Measurements from ENCODE around the gene NAPEPLD.
"Not testable (repeated sequence)": the region's sequence is repeated elsewhere in the genome, so short reads cannot be mapped to it uniquely, and the experiment has no call there.

Gene NAPEPLD

DNA sequence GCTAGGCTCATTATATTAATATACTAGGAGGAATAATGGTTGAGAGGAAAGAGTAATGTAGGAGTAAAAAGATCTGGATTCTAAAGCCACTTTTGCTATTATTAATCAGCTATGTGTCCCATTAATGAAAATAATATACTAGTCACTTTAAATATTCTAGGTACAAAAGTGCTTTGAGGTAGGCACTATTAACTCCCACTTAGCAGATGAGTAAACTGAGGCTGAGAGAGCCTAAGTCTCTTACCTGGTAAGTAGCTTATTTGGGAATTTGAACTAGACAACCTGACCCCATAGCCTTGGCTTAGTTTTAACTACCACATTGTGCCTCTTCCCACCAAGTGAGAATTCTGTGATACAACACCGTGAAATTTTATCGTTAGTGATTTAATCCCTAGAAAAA is 68.0 kb downstream of the NAPEPLD start:
- H3K36me3 ChIP-seq (ENCODE audit: control insufficient read depth, insufficient read depth, low read length) = 0 out of 2 replicates have a peak, but pooled peaks cover 3% of the 10 kb centered on the region
- H3K27ac ChIP-seq (ENCODE audit: low read length) = no peak overlapping the region
- no peaks in the 10 kb centered on the region for H3K27me3 ChIP-seq (ENCODE audit: control insufficient read depth, insufficient read depth, low read length)
- no peak overlapping the region for H3K4me3 ChIP-seq (ENCODE audit: low read length)
- no peaks in the 10 kb centered on the region for H3K9me3 ChIP-seq (ENCODE audit: control insufficient read depth, insufficient read depth, low read length)
- no peaks in the 10 kb centered on the region for H3K4me1 ChIP-seq (ENCODE audit: control insufficient read depth, insufficient read depth, low read length)
- DNase-seq (ENCODE audit: low read depth, low spot score) = no peak
- WGBS (ENCODE audit: insufficient coverage, insufficient read length) = no CpG with 5 or more reads among the region's 2 CpGs

DNA sequence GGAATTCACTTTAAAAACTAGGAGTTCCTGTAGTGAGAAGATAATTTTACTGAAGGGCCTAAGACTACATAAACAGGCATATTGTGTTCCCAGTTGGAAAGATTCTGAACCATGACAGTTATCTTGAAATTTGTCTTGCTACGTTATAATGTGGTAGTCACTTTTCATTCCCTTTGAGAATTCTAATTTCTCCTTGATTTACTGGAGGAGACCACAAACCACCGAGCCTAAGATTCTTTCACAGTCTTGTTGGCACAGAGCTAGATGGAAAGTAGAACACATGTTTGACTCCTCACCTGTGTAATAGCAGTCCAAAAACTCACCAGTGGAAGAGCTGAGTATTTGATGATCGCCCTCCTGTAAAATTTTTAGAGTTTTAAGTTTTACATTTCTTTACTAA is 69.1 kb downstream of the NAPEPLD start:
- H3K9me3 ChIP-seq (ENCODE audit: control insufficient read depth, insufficient read depth, low read length) = no peaks in the 10 kb centered on the region
- H3K4me3 ChIP-seq (ENCODE audit: low read length) = no peak overlapping the region
- no peaks in the 10 kb centered on the region for H3K27me3 ChIP-seq (ENCODE audit: control insufficient read depth, insufficient read depth, low read length)
- no peak overlapping the region for H3K27ac ChIP-seq (ENCODE audit: low read length)
- WGBS (ENCODE audit: insufficient coverage, insufficient read length) = no CpG with 5 or more reads among the region's 3 CpGs
- no peaks in the 10 kb centered on the region for H3K4me1 ChIP-seq (ENCODE audit: control insufficient read depth, insufficient read depth, low read length)
- H3K36me3 ChIP-seq (ENCODE audit: control insufficient read depth, insufficient read depth, low read length) = 0 out of 2 replicates have a peak, but pooled peaks cover 2% of the 10 kb centered on the region
- DNase-seq (ENCODE audit: low read depth, low spot score) = no peak

DNA sequence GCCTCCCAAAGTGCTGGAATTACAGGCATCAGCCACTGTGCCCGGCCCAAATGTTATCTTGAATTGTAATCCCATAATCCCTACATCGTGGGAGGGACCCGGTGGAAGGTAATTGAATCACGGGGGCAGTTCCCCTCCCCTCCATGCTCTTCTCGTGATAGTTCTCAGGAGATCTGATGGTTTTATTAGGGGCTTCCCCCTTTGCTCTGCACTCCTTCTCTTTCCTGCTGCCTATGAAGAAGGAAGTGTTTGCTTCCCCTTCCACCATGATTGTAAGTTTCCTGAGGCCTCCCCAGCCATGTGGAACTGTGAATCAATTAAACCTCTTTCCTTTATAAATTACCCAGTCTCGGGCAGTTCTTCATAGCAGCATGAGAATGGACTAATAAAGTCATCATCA is 70.7 kb downstream of the NAPEPLD start:
- not testable (repeated sequence) for H3K27me3 ChIP-seq (ENCODE audit: control insufficient read depth, insufficient read depth, low read length); H3K4me1 ChIP-seq (ENCODE audit: control insufficient read depth, insufficient read depth, low read length); H3K36me3 ChIP-seq (ENCODE audit: control insufficient read depth, insufficient read depth, low read length); DNase-seq (ENCODE audit: low read depth, low spot score); H3K4me3 ChIP-seq (ENCODE audit: low read length); H3K27ac ChIP-seq (ENCODE audit: low read length); H3K9me3 ChIP-seq (ENCODE audit: control insufficient read depth, insufficient read depth, low read length)
- WGBS (ENCODE audit: insufficient coverage, insufficient read length) = no CpG with 5 or more reads among the region's 6 CpGs

DNA sequence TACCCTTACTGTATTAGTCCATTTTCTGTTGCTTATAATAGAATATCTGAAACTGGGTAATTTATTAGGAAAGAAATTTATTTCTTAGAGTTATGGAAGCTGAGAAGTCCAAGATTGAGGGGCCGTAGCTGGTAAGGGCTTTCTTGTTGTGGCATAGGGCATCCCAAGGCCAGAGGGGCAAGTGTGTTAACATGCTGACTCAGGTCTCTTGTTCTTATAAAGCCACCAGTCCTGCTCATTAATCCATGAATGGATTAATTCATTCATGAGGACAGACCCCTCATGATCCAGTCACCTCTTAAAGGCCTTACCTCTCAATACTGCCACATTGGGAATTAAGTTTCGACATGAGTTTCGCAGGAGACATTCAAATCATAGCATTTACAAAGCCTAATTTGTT is 71.6 kb downstream of the NAPEPLD start:
- DNase-seq (ENCODE audit: low read depth, low spot score) = no peak
- Histone ChIP-seq H3K4me1 (ENCODE audit: control insufficient read depth, insufficient read depth, low read length) (no peaks in the 10 kb centered on the region), H3K4me3 (ENCODE audit: low read length) (no peak overlapping the region), H3K9me3 (ENCODE audit: control insufficient read depth, insufficient read depth, low read length) (no peaks in the 10 kb centered on the region), H3K27ac (ENCODE audit: low read length) (no peak overlapping the region), H3K36me3 (ENCODE audit: control insufficient read depth, insufficient read depth, low read length) (no peaks in the 10 kb centered on the region), H3K27me3 (ENCODE audit: control insufficient read depth, insufficient read depth, low read length) (no peaks in the 10 kb centered on the region)
- no CpG with 5 or more reads among the region's 3 CpGs for WGBS (ENCODE audit: insufficient coverage, insufficient read length)

DNA sequence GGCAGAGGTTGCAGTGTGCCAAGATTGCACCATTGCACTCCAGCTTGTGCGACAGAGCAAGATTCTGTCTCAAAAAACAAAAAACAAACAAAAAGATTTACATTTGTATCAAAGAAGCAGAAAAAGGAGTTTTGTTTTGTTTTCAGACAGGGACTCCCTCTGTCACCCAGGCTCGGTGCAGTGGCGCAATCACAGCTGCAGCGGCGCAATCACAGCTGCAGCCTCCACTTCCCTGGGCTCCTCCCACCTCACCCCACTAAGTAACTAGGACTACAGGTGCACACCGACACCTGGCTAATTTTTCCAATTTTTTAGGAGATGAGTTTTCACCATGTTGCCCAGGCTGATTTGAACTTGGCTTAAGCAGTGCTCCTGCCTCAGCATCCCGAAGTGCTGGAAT is 72.1 kb downstream of the NAPEPLD start:
- no peaks in the 10 kb centered on the region for H3K4me1 ChIP-seq (ENCODE audit: control insufficient read depth, insufficient read depth, low read length)
- H3K27ac ChIP-seq (ENCODE audit: low read length) = no peak overlapping the region
- no peaks in the 10 kb centered on the region for H3K27me3 ChIP-seq (ENCODE audit: control insufficient read depth, insufficient read depth, low read length)
- H3K4me3 ChIP-seq (ENCODE audit: low read length) = no peak overlapping the region
- no CpG with 5 or more reads among the region's 7 CpGs for WGBS (ENCODE audit: insufficient coverage, insufficient read length)
- H3K36me3 ChIP-seq (ENCODE audit: control insufficient read depth, insufficient read depth, low read length) = no peaks in the 10 kb centered on the region
- DNase-seq (ENCODE audit: low read depth, low spot score) = no peak
- no peaks in the 10 kb centered on the region for H3K9me3 ChIP-seq (ENCODE audit: control insufficient read depth, insufficient read depth, low read length)

DNA sequence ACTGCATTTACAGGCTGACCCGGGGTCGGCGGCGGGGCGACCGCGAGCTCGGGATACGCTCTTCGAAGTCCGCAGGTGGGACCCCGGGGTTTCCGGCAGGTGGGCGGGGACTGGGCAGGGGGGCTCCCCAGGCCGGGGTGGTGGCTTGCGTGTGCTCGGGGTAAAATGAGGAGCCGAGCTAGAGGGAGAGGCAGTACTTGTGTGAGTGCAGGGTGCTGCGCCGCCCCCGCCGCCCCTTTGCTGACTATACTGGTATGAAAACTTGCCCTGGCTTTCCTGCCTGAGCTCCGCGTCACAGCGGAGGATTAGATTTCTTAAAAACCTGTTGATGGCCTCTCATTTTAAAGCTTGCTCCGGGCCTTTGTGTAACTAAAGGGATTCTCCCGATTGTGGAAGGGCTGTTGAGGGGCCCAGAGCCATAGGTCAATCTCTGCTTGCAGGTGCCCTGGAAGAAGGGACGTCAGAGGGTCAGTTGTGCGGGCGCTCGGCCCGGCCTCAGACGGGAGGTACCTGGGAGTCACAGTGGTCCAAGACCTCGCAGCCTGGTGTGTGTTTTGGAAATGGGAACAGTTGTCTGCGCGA is 73.5 kb downstream of the NAPEPLD start:
- whole genome bisulfite sequencing (ENCODE audit: insufficient coverage, insufficient read length) = no CpG with 5 or more reads among the region's 36 CpGs
- Histone ChIP-seq H3K4me1 (ENCODE audit: control insufficient read depth, insufficient read depth, low read length) (no peaks in the 10 kb centered on the region), H3K36me3 (ENCODE audit: control insufficient read depth, insufficient read depth, low read length) (no peaks in the 10 kb centered on the region), H3K4me3 (ENCODE audit: low read length) (peak overlapping the region; percentile 87; the same call in 1 of the 2 replicates), H3K9me3 (ENCODE audit: control insufficient read depth, insufficient read depth, low read length) (no peaks in the 10 kb centered on the region), H3K27ac (ENCODE audit: low read length) (no peak overlapping the region), H3K27me3 (ENCODE audit: control insufficient read depth, insufficient read depth, low read length) (no peaks in the 10 kb centered on the region)
- no peak for DNase-seq (ENCODE audit: low read depth, low spot score)

DNA sequence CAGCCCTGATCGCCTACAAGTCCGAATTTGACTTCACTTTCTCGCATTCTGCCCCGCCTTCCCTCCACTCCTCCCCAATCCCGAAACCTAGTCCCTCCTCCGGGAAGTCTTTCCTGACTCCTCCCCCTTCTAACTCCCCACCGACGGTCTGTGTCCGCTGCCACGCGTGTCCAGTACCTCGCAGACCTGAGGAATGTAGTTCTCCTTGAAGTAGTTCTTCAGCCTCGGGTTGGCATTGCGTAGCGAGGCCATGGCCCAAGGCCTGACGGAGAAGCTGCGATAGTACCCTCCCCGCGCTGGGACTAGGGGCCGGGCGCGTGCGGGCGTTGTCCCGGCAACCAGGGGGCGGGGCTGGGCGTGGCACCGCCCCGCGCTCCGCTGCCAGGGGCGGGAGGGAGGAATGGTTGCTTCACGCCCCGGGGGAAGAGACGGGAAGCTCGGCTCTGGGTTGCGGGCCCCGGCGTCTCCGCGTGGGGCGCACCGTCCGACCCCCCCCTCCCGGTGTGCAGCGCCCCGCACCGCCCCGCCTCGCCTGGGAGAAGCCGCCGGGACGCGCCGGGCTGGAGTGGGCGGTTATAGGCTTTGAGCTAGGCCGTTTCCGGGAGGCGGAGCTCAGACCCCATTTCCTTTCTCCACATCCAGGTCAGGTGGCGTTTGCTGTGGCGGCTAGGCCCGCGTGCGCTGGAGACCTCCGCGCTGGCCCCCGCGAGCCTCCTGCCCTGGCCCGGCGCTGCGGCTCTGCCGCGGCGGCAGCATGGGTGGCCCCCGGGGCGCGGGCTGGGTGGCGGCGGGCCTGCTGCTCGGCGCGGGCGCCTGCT is 74.2 kb downstream of the NAPEPLD start, which contains the start of the genes ARMC10 and FBXL13:
TSS of gene ARMC10 (plus strand) at position 622 of the 818 bp plus-strand sequence. CDS start at position 755, 133 bp downstream.
TSS of gene FBXL13 (minus strand) at position 278 of the 818 bp plus-strand sequence.
- peak; percentile 68 for DNase-seq (ENCODE audit: low read depth, low spot score)
- WGBS (ENCODE audit: insufficient coverage, insufficient read length) = no CpG with 5 or more reads among the region's 83 CpGs

DNA sequence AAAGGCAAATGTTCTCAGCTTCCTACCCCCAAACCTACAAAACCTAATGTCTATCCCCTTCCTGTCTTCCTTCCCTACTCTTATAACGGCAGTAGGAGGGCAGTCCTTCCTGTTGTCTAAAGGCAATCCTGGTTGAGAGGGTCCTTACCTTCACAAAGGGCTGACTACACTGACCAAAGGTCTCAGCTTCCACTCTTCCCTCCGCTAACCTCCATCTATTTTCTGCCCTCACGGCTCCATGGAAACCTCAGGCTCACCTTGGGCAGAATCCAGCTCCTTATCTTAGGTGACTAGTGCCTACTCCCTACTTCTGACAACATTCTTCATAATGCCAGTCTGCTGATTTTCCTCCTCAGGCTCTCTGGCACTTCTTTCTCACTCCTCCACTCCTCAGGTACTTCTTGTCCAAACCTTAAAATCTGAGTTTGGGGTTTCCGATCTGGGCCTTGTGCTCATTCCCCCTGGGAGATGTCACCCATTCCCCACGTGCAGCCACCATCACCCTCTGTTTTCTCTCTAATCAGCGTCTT is 74.8 kb downstream of the NAPEPLD start:
- DNase-seq (ENCODE audit: low read depth, low spot score) = no peak
- Histone ChIP-seq H3K9me3 (ENCODE audit: control insufficient read depth, insufficient read depth, low read length) (no peaks in the 10 kb centered on the region), H3K4me3 (ENCODE audit: low read length) (peak overlapping the region; percentile 87; the same call in 1 of the 2 replicates), H3K27me3 (ENCODE audit: control insufficient read depth, insufficient read depth, low read length) (no peaks in the 10 kb centered on the region), H3K4me1 (ENCODE audit: control insufficient read depth, insufficient read depth, low read length) (no peaks in the 10 kb centered on the region), H3K27ac (ENCODE audit: low read length) (no peak overlapping the region), H3K36me3 (ENCODE audit: control insufficient read depth, insufficient read depth, low read length) (no peaks in the 10 kb centered on the region)
- WGBS (ENCODE audit: insufficient coverage, insufficient read length) = no CpG with 5 or more reads among the region's 6 CpGs

More for the DNA sequence above, 74.2 kb downstream of the NAPEPLD start, which contains the start of the genes ARMC10 and FBXL13:
- no peaks in the 10 kb centered on the region for H3K9me3 ChIP-seq (ENCODE audit: control insufficient read depth, insufficient read depth, low read length)
- H3K4me1 ChIP-seq (ENCODE audit: control insufficient read depth, insufficient read depth, low read length) = no peaks in the 10 kb centered on the region
- H3K27ac ChIP-seq (ENCODE audit: low read length) = no peak within 1 kb of the TSS
- H3K36me3 ChIP-seq (ENCODE audit: control insufficient read depth, insufficient read depth, low read length) = no peaks in the 10 kb centered on the region
- no peaks in the 10 kb centered on the region for H3K27me3 ChIP-seq (ENCODE audit: control insufficient read depth, insufficient read depth, low read length)
- H3K4me3 ChIP-seq (ENCODE audit: low read length) = peak within 1 kb of the TSS; percentile 87; the same call in 1 of the 2 replicates

DNA sequence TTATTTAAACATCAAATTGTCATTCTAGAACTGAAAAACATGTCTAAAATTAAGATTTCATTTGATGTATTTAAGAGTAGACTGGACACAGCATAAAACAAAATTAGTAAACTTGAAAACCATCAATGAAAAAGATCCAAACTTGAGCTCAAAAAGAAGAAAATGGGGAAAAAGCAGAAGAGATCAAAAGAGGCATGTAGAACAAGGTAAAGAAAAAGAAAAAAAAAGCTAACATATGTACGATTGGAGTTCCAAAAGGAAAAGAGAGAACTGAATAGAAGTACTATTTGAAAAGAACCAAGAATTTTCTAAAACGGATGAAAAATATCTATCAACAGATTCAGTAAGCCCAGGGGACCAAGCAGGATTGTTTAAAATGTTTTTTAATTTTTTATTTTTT is 77.9 kb downstream of the NAPEPLD start:
- Histone ChIP-seq H3K4me3 (ENCODE audit: low read length) (no peak overlapping the region), H3K4me1 (ENCODE audit: control insufficient read depth, insufficient read depth, low read length) (no peaks in the 10 kb centered on the region), H3K27ac (ENCODE audit: low read length) (no peak overlapping the region), H3K27me3 (ENCODE audit: control insufficient read depth, insufficient read depth, low read length) (no peaks in the 10 kb centered on the region), H3K36me3 (ENCODE audit: control insufficient read depth, insufficient read depth, low read length) (no peaks in the 10 kb centered on the region), H3K9me3 (ENCODE audit: control insufficient read depth, insufficient read depth, low read length) (no peaks in the 10 kb centered on the region)
- no CpG with 5 or more reads among the region's 2 CpGs for WGBS (ENCODE audit: insufficient coverage, insufficient read length)
- DNase-seq (ENCODE audit: low read depth, low spot score) = no peak

DNA sequence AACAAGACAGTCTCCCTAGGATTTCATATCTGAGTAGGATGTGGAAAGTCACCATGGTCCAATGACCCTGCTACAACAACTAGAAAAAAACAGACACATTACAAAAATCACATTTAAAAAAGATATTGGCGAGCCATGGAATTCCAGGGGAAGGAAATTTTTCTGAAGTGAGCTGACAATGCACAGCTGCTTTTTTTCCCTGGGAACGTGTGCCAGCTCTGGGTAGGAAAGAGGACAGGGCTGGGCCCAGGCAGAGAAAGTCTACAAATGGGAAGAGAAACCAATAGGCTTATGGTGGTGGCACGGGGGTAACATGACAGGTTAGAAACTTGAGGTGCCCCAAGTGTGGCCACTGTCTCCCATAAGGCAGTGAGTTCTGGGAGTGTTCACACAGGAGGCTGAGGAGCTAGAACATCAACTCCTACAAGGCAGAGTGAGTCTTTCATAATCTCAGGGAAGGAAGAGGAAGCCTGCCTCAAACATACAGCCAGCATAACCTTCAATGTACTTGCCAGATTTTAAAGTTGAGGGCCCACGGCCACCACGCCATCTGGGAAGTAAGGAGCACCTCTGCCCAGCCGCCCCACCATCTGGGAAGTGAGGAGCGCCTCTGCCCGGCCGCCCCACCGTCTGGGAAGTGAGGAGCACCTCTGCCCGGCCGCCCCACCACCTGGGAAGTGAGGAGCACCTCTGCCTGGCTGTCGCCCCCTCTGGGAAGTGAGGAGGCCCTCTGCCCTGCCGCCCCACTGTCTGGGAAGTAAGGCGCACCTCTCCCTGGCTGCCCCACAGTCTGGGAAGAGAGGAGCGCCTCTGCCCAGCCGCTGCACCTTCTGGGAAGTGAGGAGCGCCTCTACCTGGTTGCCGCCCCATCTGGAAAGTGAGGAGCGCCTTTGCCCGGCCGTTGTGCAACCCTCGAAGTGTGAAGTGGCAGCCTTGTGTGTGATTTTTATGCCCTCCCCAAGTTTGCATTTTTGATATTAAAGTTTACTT is 80.2 kb downstream of the NAPEPLD start:
- no peaks in the 10 kb centered on the region for H3K36me3 ChIP-seq (ENCODE audit: control insufficient read depth, insufficient read depth, low read length)
- no CpG with 5 or more reads among the region's 23 CpGs for WGBS (ENCODE audit: insufficient coverage, insufficient read length)
- H3K4me3 ChIP-seq (ENCODE audit: low read length) = no peak overlapping the region
- H3K27ac ChIP-seq (ENCODE audit: low read length) = no peak overlapping the region
- DNase-seq (ENCODE audit: low read depth, low spot score) = no peak
- H3K4me1 ChIP-seq (ENCODE audit: control insufficient read depth, insufficient read depth, low read length) = no peaks in the 10 kb centered on the region
- no peaks in the 10 kb centered on the region for H3K9me3 ChIP-seq (ENCODE audit: control insufficient read depth, insufficient read depth, low read length)
- H3K27me3 ChIP-seq (ENCODE audit: control insufficient read depth, insufficient read depth, low read length) = no peaks in the 10 kb centered on the region

Measured in iPS DF 6.9 (cell line).